CD4-positive, alpha-beta T cell treated with Interleukin-1 beta for 1 hour (primary cell): Measurements from ENCODE around the gene FBP1.
A peak's percentile ranks its signal among the peaks of the same experiment; 100 is the strongest.
"Not testable (repeated sequence)": the region's sequence is repeated elsewhere in the genome, so short reads cannot be mapped to it uniquely, and the experiment has no call there.

Source experiments
- DNase-seq, 2 donors: peaks; one replicate each; pipeline ENCODE4 v3.0.0-alpha.2; 2020 to 2022

The FBP1 gene

DNA sequence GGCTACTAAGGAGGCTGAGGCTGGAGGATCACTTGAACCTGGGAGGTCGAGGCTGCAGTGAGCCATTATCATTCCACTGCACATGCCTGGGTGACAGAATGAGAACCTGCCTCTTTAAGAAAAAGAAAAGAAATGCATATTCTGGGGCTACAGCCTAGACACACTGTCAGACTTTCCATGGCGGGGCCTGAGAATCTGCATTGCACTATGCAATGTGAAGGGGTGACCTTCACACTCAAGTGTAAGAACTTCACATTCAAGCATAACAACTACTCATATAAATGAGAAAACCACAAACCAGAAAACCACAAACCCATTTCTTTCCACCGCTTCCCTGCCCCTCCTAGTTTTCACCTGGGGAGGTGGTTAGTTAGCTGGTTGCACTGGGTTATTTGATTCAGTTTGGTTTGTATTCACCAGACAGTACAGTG lies 27.7 kb downstream of the FBP1 start:
- no peak for DNase-seq

DNA sequence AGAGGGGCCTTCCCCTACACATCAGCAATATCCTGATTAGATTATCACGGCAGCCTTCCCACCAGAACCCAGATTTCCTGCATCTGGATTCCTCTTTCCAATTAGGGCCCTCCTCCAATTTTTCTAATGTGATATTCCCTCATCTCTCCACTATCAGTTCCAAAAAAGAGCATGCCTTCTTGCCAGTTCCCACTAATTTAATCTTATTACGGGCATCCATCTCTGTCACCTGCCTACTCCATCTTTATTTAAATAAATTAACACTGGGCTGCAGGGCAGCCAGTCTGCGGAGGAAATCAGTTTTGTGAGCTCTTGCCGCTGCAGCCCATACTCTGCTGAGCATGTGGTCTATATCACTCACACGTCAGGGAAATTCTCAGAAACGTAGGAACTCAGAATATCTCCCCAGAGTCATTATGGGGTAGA lies 29.1 kb downstream of the FBP1 start:
- DNase-seq = no peak

DNA sequence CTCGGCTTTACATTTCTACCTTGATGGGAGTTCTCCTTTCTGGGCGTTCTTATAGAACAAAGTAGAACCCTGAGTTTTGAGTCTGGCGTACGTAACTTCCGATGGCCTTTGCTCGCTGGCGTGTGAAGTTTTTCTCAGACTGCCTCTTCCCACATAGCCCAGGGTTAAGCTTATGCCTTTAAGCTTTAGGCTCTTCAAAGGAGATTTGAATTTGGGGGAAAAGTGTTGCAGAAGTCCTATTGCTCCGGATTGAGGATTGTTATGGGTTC lies 32.0 kb downstream of the FBP1 start:
- no peak for DNase-seq

DNA sequence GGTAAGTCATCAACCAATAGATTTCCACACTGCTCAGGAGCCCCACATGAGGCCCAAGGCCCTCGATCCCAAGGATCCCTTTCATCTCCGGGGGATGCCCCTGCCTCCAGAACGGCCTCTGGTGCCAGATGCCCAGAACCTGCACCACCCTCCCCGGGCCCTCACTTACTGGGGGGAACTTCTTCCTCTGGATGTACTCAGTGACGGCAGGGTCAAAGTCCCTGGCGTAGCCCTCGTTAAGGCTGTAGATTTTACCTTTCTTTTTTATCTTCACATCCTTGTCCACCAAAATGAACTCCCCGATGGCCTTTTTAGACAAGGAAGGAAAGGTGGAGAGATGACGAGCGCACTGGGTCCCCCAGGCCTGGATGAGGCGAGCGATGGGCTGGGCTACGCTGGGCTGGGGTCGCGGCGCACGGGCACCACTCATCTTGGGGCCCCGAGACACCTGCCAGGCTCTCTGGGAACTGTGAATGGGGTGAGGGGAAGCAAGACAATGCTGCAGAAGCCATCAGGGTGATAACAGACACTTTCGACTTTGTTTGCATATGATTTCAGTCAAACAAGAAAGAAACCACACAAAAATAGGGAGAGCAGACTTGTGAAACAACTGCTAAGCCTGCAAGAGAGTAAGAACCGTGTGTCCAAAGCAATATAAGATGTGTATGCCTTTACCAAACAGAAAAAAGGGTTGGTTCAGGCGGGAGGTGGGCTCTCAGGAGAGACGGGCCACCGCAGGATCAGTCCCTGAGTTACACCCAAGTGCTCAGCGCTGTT lies 32.5 kb downstream of the FBP1 start:
- no peak for DNase-seq

DNA sequence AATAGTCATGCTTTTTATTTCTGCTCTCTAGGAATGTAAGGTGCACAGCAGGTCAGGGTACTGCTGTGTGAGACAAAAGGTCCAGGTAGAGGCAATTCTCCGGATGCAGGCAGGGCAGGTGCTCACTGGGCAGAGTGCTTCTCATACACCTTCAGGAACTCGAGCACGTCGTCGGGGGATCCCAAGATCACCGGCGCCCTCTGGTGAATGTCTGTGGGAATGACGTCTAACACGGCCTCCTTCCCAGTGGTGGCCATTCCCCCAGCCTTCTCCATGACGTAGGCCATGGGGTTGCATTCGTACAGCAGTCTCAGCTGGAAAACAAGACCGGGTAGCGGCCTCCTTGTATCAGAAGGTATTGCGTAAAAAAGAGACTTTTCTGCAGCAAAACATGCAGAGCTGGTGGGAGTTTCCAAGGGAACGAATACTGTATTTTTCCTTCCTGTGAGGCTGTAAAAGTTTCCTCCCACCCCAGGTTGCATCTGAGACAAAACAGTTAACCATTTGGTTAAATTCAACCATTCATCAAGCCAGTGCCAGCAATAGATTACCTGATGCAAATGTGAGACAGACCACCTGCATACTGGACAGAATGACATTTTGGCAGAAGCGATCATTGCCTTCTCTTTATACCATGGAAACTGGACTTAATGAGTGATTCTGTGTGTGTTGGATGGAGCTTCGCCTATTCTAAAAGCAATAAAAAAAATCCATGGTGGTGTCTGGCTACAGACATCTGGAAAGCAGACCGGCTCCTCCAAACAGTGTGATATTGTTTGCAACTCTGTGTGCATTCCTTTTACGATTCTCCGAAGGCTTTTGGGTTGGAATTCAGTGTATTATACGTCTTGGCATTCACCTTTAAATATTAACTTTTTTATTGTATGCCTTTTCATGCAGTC lies 35.8 kb downstream of the FBP1 start:
- peak; percentile 58 to 59 for DNase-seq

DNA sequence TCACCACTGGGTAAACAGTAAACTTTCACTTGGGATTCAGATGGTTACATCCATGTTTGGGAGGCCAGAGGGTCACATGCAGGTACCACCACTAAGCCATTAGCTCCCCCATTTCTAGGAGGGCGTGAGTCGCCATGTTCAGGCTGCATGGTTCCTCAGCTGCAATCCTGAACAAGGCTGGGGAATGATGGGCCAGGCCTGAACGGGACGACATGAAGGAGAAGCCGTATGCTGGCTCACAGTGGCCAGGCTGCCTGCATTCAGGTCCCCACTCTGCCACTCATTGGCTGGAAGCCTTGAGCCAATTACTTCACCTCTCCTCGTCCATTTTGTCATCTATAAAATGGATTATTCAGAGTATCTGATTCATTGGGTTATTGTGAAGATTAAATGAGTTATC lies 36.7 kb downstream of the FBP1 start:
- no peak for DNase-seq

DNA sequence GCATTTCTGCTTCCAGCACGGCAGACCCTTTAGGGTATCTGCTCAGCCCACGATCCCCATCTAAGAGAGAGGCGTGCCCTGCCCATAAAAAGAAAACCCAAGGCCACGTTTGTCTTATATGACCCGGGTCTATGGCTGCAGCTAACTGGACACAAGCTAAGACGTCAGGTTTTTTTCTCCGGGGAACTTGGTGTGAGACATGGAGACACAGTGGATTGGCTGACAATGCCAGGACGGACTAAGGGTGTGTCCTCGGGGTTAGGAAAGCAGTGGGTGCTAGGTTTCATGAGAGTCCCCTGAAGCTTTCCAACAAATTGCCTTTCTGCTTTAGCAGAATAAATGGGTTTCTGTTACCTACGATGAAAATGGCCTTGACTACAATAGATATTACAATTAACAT lies 38.6 kb downstream of the FBP1 start:
- DNase-seq = no peak

DNA sequence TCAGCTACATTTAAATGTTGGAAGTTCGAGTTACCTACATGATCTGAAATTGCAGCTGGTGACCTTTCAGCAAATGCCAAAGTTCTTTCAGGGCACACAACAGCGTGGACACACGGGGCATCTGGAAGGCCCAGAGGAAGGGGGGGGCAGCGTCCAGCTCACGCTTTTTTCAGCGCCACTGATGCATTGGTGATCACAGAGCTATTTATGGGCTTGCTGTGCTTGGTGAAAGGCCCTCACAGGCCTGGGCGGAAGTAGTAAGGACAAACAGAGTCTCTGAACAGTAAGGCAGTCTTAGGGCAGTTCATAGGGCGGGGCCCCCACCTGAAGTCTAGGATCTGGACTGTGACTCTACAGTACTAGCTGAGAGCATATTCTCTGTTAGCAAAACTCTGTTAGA lies 39.1 kb downstream of the FBP1 start:
- DNase-seq = no peak

DNA sequence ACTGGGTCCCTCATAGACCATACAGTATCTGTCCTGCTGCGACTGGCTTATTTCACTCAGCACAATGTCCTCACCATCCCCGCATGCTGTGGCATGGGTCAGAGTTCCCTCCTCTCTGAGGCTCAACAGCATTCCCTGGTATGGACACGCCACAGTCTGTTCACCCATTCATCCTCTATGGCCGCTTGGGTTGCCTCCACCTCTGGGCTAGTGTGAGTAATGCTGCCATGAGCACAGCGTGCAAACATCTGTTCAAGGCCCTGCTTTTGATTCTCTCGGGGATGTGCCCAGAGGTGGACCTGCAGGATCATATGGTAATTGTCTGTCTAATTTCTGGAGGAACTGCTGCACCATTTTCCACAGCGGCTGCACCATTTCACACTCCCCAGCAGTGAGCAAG lies 40.2 kb downstream of the FBP1 start:
- no peak for DNase-seq

DNA sequence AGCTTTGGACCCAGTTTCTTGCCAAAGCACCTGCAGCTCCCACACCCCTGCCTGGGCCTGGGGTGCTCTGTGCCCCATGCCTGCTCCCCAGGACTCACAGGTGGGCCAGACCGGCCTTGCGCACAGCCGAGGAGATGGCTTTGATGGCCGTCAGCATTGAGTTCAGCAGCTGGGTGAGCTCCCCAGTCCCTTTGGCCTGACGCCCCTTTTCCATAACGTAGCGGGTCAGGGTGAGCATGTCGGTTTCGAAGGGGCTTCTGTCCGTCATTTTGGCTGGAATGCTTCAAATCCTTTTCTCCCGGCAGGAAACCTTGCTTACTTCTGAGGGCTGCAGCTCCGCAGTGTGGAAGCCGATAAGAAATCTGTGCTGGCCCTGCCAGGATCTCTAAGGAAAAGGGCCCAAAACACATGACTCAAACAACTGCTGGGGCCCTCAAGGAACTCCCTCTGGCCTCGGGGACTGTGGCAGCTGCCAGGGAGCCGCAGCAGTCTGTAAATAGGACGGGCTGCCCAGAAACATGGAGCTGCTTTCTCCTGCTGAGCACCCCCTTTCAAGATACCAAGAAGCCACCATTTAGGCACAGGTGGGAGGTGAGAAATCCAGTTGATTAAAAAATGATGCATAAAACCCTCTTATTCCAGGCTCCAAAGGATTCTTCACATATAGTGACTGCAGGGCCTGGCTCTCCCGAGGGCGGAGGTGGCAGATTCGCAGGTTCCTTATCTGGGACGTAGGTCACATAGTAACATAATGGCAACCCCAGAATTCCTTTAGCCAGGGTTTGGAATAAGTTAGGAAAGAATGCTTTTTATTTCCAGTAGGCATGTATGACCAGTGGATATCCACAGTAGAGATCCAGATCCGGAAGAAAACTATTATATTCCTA lies 45.6 kb downstream of the FBP1 start, which contains the start of gene FBP2:
TSS of gene FBP2 (minus strand) at position 366 of the 887 bp plus-strand sequence. CDS start at position 268, 98 bp downstream.
- no peak for DNase-seq

DNA sequence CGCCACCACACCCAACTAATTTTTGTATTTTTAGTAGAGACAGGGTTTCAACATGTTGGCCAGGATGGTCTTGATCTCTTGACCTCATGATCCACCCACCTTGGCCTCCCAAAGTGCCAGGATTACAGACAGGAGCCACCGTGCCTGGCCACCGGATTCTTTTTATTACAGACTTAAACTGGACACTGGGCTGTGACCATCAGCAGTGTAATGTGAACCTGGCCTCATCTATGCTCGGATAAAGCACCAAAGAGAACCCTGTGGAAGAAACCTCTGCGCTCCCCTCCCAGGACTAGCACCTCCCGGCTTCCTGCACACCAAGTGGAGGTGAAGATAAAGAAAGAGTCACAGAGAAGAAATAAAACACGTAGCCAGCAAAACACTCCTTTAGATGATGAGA lies 46.6 kb downstream of the FBP1 start:
- DNase-seq = not testable (repeated sequence)

DNA sequence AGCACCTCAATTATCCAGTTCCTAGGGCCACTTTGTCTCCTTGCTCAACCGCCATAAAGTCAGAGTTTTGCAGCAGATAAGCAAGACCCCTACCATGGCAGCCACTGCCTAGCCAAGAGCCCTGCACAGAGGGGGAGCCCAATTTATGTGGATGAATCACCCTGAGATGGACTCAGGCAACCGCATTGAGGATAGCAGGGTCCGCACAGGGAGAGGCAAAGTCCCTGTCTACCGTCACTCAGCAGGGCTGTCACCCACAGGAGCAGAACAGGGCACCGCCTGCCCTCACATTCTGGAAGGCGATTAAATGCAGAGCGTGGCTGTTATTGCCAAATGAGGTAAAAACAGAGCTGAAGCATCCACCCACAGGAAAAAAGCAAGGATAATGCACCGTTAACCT lies 47.4 kb downstream of the FBP1 start:
- no peak for DNase-seq

DNA sequence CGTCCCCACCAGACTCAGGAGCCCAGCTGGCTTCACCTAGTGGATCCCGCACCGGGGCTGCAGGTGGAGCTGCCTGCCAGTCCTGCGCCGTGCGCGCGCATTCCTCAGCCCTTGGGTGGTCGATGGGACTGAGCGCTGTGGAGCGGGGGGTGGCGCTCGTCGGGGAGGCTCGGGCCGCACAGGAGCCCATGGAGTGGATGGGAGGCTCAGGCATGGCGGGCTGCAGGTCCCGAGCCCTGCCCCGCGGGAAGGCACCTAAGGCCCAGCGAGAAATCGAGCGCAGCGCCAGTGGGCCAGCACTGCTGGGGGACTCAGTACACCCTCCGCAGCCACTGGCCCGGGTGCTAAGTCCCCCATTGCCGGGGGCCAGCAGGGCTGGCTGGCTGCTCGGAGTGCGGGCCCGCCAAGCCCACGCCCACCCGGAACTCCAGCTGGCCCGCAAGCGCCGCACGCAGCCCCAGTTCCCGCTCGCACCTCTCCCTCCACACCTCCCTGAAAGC lies 48.2 kb downstream of the FBP1 start:
- DNase-seq = not testable (repeated sequence)

DNA sequence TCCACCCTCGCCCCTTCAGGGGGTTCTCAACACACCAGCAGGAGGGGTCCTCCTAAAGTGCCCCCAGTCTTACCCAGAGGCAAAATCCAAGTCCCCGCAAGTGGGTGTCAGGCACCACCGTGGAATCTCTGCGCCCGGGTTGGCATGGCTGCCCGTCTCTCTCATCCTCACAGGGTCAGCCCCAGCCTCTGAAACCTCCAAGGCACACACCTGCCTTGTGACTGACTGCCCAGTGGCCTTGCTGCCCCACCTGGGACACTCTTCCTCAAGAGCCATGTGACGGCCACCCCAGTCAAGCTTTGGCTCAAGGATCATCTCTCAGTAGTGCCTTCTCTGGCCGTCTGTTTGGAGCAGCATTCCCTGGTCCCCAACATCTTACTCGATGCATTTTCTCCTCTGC lies 50.6 kb downstream of the FBP1 start:
- DNase-seq = no peak

DNA sequence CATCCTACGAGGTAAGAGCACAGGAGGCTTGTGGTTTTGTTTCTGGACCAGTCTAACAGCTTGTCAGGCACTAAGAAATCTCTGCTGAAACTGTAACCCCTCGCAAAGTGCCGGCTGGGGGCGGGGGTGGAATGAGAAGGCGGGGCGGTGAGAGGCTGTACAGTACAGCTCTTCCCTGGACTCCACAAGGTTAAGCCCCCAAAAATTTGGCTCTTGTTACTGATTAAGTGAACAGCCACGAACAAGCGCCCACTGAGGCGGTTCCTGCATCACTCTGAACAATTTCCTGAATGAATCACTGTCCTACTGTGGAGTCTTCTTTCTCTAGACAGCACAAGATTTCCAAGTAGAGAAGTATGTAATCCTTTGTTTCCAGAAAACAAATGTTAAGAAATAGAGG lies 52.5 kb downstream of the FBP1 start:
- no peak for DNase-seq

DNA sequence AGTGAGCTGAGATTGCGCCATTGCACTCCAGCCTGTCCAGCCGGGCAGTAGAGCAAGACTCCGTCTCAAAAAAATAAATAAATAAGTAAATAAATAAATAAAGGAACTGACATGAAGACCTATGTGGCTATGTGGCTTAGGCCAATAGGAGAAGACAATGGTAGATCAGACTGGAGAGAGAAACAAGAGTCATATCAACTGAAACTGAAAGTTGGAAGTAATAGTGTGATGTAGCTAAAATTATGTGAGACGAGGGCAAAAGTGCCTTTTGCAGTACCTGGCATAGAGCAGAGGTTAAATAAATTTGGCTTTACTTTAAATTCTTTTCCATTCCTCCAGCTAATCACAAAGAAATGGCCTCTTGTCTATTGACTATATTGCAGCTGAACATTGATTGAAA lies 53.0 kb downstream of the FBP1 start:
- DNase-seq = no peak

DNA sequence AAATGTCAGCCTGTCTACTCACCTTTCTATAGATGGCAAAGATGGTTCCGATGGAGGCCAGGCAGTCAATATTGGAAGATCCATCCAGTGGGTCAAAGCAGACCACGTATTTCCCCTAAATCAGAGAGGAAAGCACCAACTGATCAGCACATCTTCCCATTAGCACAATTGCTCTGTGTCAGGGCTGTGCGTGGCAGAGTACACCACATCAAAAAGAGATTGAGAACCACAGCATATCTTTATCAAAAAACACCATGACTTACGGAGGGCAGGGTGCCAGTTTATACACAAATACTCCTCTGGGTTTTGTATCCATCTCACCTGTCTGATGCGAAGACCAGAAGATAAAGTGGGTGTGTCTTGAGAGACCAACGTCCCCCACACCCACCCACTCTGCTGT lies 54.8 kb downstream of the FBP1 start:
- DNase-seq = peak in 1 of 2 donors; percentile 21

DNA sequence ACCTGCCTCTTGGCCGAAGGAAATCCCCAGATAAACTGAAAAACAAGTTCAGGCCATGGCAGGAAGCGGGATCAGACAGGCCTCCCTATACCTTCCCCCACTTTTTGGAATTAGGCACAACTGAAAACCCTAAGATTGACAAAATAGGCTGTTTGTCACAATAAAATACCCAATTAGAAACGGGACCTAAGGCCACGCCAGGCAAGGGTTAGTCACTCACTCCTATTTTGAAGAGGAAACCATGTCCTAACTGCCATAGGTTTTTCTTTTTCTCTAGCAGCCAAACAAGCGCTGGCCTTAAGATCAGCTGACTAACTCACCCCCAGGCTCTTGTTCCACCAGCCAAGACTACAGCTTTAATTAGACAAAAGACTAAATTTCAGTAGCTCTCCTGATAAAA lies 57.6 kb downstream of the FBP1 start:
- DNase-seq = no peak

DNA sequence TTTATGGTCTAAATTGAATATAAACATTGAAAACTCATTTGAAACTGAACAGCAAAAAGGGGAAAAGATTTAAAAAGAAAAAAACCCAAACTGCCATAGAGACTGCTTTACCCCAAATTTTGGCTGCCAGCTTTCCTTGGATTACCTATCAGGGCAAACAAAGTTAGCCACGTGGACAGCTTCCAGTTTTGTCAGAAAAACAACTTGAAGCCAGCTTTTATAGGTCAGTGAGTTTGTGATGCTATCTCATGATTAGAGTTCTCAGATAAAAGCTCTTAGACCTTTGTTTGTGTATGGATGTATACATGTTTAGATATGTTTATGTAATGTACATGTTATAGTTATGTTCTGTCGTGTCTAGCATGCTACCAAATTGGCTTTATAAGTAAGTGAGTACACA lies 61.7 kb downstream of the FBP1 start:
- DNase-seq = no peak

DNA sequence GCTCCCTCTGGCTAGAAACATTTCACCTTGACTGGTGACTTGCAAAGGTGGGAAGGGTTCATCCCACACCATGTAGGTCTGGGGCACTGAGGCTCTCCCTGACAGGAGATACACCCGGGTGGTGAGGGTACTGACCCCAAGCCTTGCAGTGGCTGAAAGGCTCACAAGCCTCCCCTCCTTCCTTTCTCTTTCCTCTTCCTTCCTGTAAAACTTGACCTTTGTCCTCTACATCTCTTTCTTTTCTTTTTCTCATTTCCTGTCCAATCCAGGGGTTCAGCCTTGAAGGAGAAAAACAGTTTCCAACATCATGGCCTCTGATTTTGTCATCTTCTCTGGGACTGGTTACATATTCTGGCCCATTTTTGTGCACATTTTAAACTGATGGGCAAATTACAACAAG lies 62.3 kb downstream of the FBP1 start:
- DNase-seq = no peak

DNA sequence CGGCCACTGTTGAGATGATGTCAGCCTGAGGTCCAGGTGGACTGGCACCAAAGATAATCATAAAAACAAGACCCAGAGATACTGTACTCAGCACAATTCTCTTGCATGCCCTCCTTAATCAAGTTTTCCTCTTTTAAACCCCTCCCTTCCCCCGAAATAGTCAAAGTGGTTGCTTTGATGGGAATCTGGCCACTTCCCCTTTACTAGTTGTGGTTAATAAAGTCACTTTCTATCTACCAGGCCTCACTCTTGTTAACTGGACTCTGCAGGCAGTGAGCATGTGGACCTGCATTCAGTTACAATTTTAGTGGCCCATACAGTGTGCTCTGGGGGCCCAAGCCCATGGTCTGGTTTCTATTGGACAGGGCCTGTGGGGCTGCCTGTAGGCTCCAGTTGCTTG lies 63.2 kb downstream of the FBP1 start:
- DNase-seq = no peak

DNA sequence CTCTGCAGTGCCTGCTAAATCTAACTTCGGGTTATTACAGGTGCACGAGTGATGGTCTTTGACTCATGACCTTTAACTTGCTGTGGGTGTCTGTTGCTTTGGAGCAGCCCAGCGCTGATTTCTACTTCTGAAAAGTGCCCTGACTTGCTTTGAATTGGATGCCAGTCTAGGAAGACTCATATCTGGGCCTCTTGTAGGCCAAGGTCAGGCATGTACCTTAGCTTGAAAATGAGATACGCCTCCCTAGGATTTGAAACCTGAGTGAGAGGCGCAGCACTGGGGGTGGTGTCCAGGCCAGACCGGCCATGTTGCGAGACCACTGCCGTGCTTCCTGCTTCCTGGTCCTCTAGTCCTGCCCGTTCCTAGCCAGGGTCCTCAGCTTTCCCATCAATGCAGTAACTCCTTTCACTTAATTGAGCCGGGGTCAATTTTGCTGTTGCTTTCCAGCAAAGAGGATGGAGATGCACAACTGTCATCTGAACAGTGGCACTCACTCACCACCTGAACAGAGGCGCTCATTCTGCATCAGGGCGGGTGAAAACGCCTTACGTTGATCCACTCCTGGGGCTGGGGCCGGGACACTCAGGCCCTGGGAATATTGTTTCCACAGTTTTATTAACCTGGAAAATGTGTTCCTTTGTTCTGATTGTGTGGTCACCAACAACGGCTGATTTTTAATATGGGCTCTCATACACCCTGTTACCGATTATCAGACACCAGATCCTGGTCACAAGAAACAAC lies 70.2 kb downstream of the FBP1 start:
- no peak for DNase-seq
